CD4-positive, alpha-beta T cell treated with Interleukin-6 for 4 hours (primary cell): ENCODE results near the gene TOX2.

Source experiments
- DNase-seq: peaks from one replicate; pipeline ENCODE4 v3.0.0-alpha.2; 2020; ENCODE audit warnings: mixed read lengths

TOX2 gene

GRCh38 chr20:43914311-43915210 is at the start of gene TOX2:
TOX2 (plus strand) TSS chr20:43914852; CDS start chr20:43914892, 40 bp downstream.
- DNase-seq, result peak; percentile 69

- DNase-seq, result no peak
These were observed 46.6 kb upstream of the TOX2 start for GRCh38 chr20:43868091-43868490.

- no peak for DNase-seq
These were observed 44.2 kb upstream of the TOX2 start for GRCh38 chr20:43870484-43870883.

- DNase-seq, result no peak
These were observed 35.9 kb upstream of the TOX2 start for GRCh38 chr20:43878776-43879175.

GRCh38 chr20:43893930-43894329 is 20.7 kb upstream of the TOX2 start:
- no peak for DNase-seq

GRCh38 chr20:43894491-43894890 is 20.2 kb upstream of the TOX2 start:
- DNase-seq, result no peak

- no peak for DNase-seq
These were observed 19.4 kb upstream of the TOX2 start for GRCh38 chr20:43895235-43895634.

- no peak for DNase-seq
These were observed 15.2 kb upstream of the TOX2 start for GRCh38 chr20:43899274-43900120.

GRCh38 chr20:43900121-43900466 is 14.6 kb upstream of the TOX2 start:
- no peak for DNase-seq

GRCh38 chr20:43900496-43900895 is 14.2 kb upstream of the TOX2 start:
- DNase-seq, result no peak

GRCh38 chr20:43901296-43901695 is 13.4 kb upstream of the TOX2 start:
- no peak for DNase-seq

GRCh38 chr20:43903953-43904826 is 10.5 kb upstream of the TOX2 start:
- DNase-seq, result no peak

- DNase-seq, result no peak
These were observed 9.8 kb upstream of the TOX2 start for GRCh38 chr20:43904827-43905177.

- no peak for DNase-seq
These were observed 8.1 kb upstream of the TOX2 start for GRCh38 chr20:43906505-43907034.

- no peak for DNase-seq
These were observed 5.4 kb upstream of the TOX2 start for GRCh38 chr20:43909211-43909610.

- no peak for DNase-seq
These were observed 4.9 kb upstream of the TOX2 start for GRCh38 chr20:43909720-43910119.

- no peak for DNase-seq
These were observed 4.1 kb upstream of the TOX2 start for GRCh38 chr20:43910564-43910963.

GRCh38 chr20:43911066-43911465 is 3.6 kb upstream of the TOX2 start:
- DNase-seq, result no peak

- no peak for DNase-seq
These were observed 1.2 kb upstream of the TOX2 start for GRCh38 chr20:43913291-43914025.

GRCh38 chr20:43915211-43916072 is 790 bp downstream of the TOX2 start:
- DNase-seq, result peak; percentile 27
